Stomach (tissue), 9 donors: ENCODE results near the gene ZNF683. TPM values are rescaled to one million over a fixed set of nuclear protein-coding genes. Genes with fewer than 3 reads are reported as not detected.
"Not testable (repeated sequence)": the region's sequence is repeated elsewhere in the genome, so short reads cannot be mapped to it uniquely, and the experiment has no call there.

Experiments used
- DNase-seq, 2 donors: peaks; one replicate each; pipeline versions ENCODE4 v3.0.0 to v3.0.0-alpha.2; 2013 to 2019
- H3K27ac ChIP-seq, 5 donors: fragments of 200-600 bp in 4 of 5; sonication (generic) in 4 of 5; one replicate each; pipeline ENCODE4 v1.5.1; 2013 to 2019; ENCODE audit warnings: mild to moderate bottlenecking in 1 of 5, moderate library complexity in 1 of 5
- H3K27me3 ChIP-seq, 3 donors: fragments of 200-600 bp; sonication (generic); one replicate each; pipeline ENCODE4 v1.5.1; 2017 to 2019; ENCODE audit warnings: mixed run types in 1 of 3
- H3K36me3 ChIP-seq, 4 donors: fragments of 200-600 bp; sonication (generic); 1 replicate in 3 of 4; 2 replicates in 1 of 4; pipeline ENCODE4 v1.5.1; 2016 to 2019
- H3K4me1 ChIP-seq, 4 donors: fragments of 200-600 bp; sonication (generic); one replicate each; pipeline ENCODE4 v1.5.1; 2016 to 2019
- H3K4me3 ChIP-seq, 4 donors: fragments of 200-600 bp; sonication (generic) in 3 of 4; one replicate each; pipeline ENCODE4 v1.5.1; 2016 to 2019; ENCODE audit warnings: mild to moderate bottlenecking in 1 of 4
- H3K9me3 ChIP-seq, 4 donors: fragments of 200-600 bp; sonication (generic); one replicate each; pipeline ENCODE4 v1.5.1; 2016 to 2019
- CTCF ChIP-seq, 7 experiments: fragments of 450-650 bp in 4 of 7; fragments of 200-600 bp in 3 of 7; sonication (generic) in 3 of 7; IDR thresholded peaks; one replicate each; pipeline ENCODE4 v1.5.1; 2016 to 2019; ENCODE audit warnings: antibody characterized with exemption in 7 of 7, control low read depth in 2 of 7, mild to moderate bottlenecking in 1 of 7
- EP300 ChIP-seq: sonication (generic); formaldehyde crosslinking; IDR thresholded peaks from one replicate; pipeline ENCODE4 v1.6.1; 2017; ENCODE audit warnings: antibody characterized with exemption
- POLR2A ChIP-seq, 4 donors: fragments of 450-650 bp; IDR thresholded peaks; one replicate each; pipeline ENCODE4 v1.6.1; 2016; ENCODE audit warnings: antibody characterized with exemption in 4 of 4, control low read depth in 2 of 4, mild to moderate bottlenecking in 1 of 4, moderate library complexity in 1 of 4
- POLR2AphosphoS5 ChIP-seq, 3 donors: sonication (generic); formaldehyde crosslinking; IDR thresholded peaks; one replicate each; pipeline ENCODE4 v1.6.1; 2016; ENCODE audit warnings: antibody characterized with exemption in 3 of 3
- WGBS, 5 donors: extraction: QIAGEN DNeasy Blood & Tissue Kit in 3 of 5; methylation state at CpG; one replicate each; pipeline versions ENCODE4 v1.1.5 to v1.1.7; 2013 to 2018; 5-methylcytosine and 5-hydroxymethylcytosine counted together
- intact Hi-C: fragments of 100-400 bp; cut with DNase I; formaldehyde crosslinking; loops from one replicate; pipeline ENCODE4 v1.15.1; 2023; ENCODE audit warnings: low total_unique reads
- polyA plus RNA-seq, 3 donors: library from polyadenylated mRNA; stranded (reverse); fragments of 200-250 nt; gene quantifications; one replicate each; pipeline ENCODE4 v1.2.3, GENCODE V29; 2013
- total RNA-seq, 5 donors: library from RNA; depleted of rRNA; stranded (reverse); fragments of >200 nt; gene quantifications; one replicate each; pipeline versions ENCODE4 v1.1.0 to v1.2.3, GENCODE V29; 2014 to 2016
- donor health status: healthy with polysubstance abuse.
- donor health status: Bipolar disorder and iron deficiency.
- donor health status: healthy.

The ZNF683 gene
- total and polyA plus RNA-seq, 8 donors = 0.25 to 3.6 (median 0.90) TPM; not detected in 4

- no peak for TF ChIP-seq POLR2AphosphoS5 (IDR thresholded peaks at IDR 0.05)
- TF ChIP-seq CTCF (IDR thresholded peaks at IDR 0.05) = no peak
- no peak for TF ChIP-seq POLR2A (IDR thresholded peaks at IDR 0.05)
- no peak for TF ChIP-seq EP300
- H3K4me3 ChIP-seq = peak overlapping the region; percentile 50 to 56 (median 53)
- no peaks in the 10 kb centered on the region for H3K36me3 ChIP-seq
- WGBS, 5 donors = 10 to 16% (median 14%) methylated on average over 20 to 52 of the region's 52 CpGs
- H3K9me3 ChIP-seq = no peaks in the 10 kb centered on the region
- intact Hi-C loops = no loop called here
- DNase-seq = peak; percentile 94 to 97
- H3K27me3 ChIP-seq = peaks cover 0 to 48% (median 14%) of the 10 kb centered on the region in 3 donors
- H3K4me1 ChIP-seq = peaks cover 8 to 19% (median 17%) of the 10 kb centered on the region in 4 donors
- peak overlapping the region; percentile 18 to 70 (median 45) for H3K27ac ChIP-seq
These were observed 35.9 kb downstream of the ZNF683 start for GRCh38 chr1:26336477-26337205.

- no peaks in the 10 kb centered on the region for H3K36me3 ChIP-seq
- H3K4me1 ChIP-seq = peaks cover 8 to 19% (median 17%) of the 10 kb centered on the region in 4 donors
- no peaks in the 10 kb centered on the region for H3K9me3 ChIP-seq
- no peak for DNase-seq
- peaks cover 0 to 55% (median 14%) of the 10 kb centered on the region in 3 donors for H3K27me3 ChIP-seq
- peak overlapping the region; percentile 50 to 56 (median 53) for H3K4me3 ChIP-seq
- intact Hi-C loops = no loop called here
- peak overlapping the region in 4 of 5 donors; percentile 18 to 70 (median 53) for H3K27ac ChIP-seq
- no peak for TF ChIP-seq CTCF (IDR thresholded peaks at IDR 0.05)
- no peak for TF ChIP-seq POLR2A (IDR thresholded peaks at IDR 0.05)
- no peak for TF ChIP-seq EP300
- no peak for TF ChIP-seq POLR2AphosphoS5 (IDR thresholded peaks at IDR 0.05)
- 3 to 4% (median 3%) methylated on average over 36 to 41 of the region's 41 CpGs for WGBS, 5 donors
These were observed 36.6 kb downstream of the ZNF683 start for GRCh38 chr1:26335774-26336476.

GRCh38 chr1:26333312-26333711 lies 39.2 kb downstream of the ZNF683 start:
- H3K4me3 ChIP-seq, H3K9me3 ChIP-seq, DNase-seq, intact Hi-C loops, H3K36me3 ChIP-seq, H3K27ac ChIP-seq: not testable (repeated sequence)
- 91 to 94% (median 93%) methylated on average over 8 of the region's 8 CpGs for WGBS, 5 donors
- Histone ChIP-seq H3K4me1 (peaks cover 8 to 19% (median 17%) of the 10 kb centered on the region in 4 donors), H3K27me3 (peaks cover 0 to 64% (median 14%) of the 10 kb centered on the region in 3 donors)

- H3K4me3 ChIP-seq = no peak overlapping the region
- no peaks in the 10 kb centered on the region for H3K36me3 ChIP-seq
- WGBS, 5 donors = 84 to 93% (median 89%) methylated on average over 5 of the region's 5 CpGs
- H3K9me3 ChIP-seq = no peaks in the 10 kb centered on the region
- H3K27me3 ChIP-seq = peaks cover 0 to 47% (median 6%) of the 10 kb centered on the region in 3 donors
- no peak overlapping the region for H3K27ac ChIP-seq
- TF ChIP-seq POLR2A (IDR thresholded peaks at IDR 0.05) = no peak
- TF ChIP-seq POLR2AphosphoS5 (IDR thresholded peaks at IDR 0.05) = no peak
- no peak for TF ChIP-seq EP300
- TF ChIP-seq CTCF (IDR thresholded peaks at IDR 0.05) = no peak
- no peak for DNase-seq
- H3K4me1 ChIP-seq = peaks cover 0 to 2% (median under 1%) of the 10 kb centered on the region in 4 donors
- intact Hi-C loops = no loop called here
These were observed 42.3 kb downstream of the ZNF683 start for GRCh38 chr1:26330276-26330675.

GRCh38 chr1:26329380-26329779 lies 43.2 kb downstream of the ZNF683 start:
- 88 to 97% (median 90%) methylated on average over 4 of the region's 4 CpGs for WGBS, 5 donors
- DNase-seq, H3K4me3 ChIP-seq, intact Hi-C loops, H3K4me1 ChIP-seq, H3K9me3 ChIP-seq, H3K36me3 ChIP-seq, H3K27ac ChIP-seq: not testable (repeated sequence)
- peaks cover 0 to 38% (median 0%) of the 10 kb centered on the region in 3 donors for H3K27me3 ChIP-seq
